GM11168 (cell line): ENCODE results near the gene SYT9.
"Not testable (repeated sequence)": the region's sequence is repeated elsewhere in the genome, so short reads cannot be mapped to it uniquely, and the experiment has no call there.

ENCODE experiments used
- in situ Hi-C: fragments of 300-500 bp; cut with MboI; formaldehyde crosslinking; loops from one replicate; pipeline ENCODE4 v1.12.0; 2022; ENCODE audit warnings: low sequenced_read_pairs; ENCODE audit not compliant: unreplicated experiment

Gene SYT9

DNA sequence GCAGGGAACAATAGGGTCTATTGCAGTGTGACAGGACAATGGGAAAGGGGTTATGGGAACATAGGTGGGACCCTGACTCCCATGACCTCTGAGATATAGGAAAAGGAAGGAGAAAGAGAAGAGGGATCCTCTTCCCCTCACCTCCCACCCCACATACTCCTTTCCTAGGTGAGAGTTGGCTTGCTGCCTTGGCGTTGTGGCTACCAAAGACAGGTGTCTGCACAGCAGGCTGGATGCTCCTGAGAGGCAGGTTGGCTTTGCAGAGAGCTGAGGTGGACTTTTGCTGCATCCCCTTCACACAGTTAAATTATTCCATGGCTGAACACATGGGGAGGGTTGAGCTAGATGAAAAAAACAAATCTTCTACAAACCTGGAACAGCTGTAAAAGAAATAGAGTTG, 80.7 kb downstream of the SYT9 start:
- in situ Hi-C loops: no loop called here

DNA sequence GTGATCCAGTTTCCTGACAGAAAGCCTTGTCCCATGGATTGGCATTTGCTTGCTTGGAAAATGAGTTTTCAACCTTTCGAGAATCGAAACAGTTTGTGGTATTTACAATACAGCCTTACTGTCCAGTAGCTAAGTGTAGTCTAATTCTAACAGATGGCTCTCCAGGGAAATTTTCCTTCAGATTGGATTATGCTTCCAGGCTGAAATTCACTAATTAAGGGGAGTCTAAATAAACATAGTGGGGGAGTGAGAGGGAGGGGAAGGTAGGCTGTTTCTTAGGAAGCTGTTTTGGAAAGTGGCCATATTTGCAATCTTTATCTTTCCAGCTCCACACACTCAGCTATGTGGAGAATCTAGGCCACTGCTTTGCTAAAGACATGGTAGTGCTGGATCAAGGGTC, 81.3 kb downstream of the SYT9 start:
- in situ Hi-C loops: no loop called here

DNA sequence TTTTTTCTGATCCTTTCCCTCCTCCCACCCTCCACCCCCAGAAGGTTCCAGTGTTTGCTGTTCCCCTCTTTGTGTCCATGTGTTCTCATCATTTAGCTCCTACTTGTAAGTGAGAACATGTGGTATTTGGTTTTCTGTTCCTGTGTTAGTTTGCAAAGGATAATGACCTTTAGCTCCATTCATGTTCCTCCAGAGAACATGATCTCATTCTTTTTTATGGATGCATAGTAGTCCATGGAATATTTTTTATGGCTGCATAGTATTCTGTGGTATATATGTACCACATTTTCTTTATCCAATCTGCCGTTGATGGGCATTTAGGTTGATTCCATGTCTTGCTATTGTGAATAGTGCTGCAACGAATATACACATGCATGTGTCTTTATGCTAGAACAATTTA, 83.7 kb downstream of the SYT9 start:
- in situ Hi-C loops: not testable (repeated sequence)

DNA sequence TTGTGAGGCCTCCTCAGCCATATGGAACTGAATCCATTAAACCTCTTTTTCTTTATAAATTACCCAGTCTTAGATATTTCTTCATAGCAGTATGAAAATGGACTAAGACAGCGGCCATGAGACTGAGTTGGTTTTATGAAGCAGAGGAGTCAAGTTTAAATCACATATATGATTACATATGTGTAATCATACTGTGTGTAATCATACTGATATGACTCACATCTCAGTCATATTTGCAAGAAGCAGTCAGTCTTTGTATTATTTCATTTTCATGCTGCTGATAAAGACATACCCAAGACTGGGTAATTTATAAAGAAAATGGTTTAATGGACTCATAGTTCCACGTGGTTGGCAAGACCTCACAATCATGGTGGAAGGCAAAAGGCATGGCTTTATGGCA, 89.8 kb downstream of the SYT9 start:
- in situ Hi-C loops: no loop called here

DNA sequence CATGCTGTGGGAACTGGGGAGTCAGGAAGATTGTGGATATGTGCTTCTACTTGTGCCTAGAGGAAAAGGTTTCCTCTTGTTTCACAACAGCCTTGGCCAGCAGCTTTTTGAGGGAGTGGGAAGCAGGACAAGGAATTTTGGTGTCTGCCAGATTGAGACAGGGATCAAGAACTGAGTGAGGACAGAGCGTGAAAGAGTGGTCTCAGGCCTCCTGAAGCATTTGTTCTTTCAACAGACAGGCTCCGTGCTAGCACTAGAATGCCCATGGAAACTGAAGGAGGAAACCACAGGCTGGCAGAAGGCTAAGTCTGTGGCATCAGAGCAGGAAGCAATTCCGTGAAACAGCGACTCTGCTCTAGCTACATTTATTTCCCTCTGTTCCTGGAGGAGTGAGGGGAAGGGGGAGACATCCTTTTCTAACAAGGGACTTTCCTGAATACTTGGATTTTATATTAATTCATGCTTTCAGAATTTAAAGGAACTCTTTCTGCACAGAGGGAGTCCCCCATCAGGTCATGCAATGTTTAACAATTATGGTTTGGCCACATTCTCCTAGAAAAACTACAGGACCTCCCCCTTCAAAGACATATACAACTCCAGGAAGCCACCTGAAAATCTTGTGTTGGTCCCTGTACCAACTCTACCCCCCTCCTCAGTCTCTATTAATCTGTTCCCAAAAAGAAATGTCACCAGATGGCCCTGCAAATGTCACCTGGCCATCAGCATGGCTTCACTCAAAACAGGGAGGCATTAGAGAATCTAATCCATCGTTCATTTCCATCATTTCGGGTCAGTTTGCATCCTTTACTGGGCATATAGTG, 96.1 kb downstream of the SYT9 start:
- in situ Hi-C loops: no loop called here

DNA sequence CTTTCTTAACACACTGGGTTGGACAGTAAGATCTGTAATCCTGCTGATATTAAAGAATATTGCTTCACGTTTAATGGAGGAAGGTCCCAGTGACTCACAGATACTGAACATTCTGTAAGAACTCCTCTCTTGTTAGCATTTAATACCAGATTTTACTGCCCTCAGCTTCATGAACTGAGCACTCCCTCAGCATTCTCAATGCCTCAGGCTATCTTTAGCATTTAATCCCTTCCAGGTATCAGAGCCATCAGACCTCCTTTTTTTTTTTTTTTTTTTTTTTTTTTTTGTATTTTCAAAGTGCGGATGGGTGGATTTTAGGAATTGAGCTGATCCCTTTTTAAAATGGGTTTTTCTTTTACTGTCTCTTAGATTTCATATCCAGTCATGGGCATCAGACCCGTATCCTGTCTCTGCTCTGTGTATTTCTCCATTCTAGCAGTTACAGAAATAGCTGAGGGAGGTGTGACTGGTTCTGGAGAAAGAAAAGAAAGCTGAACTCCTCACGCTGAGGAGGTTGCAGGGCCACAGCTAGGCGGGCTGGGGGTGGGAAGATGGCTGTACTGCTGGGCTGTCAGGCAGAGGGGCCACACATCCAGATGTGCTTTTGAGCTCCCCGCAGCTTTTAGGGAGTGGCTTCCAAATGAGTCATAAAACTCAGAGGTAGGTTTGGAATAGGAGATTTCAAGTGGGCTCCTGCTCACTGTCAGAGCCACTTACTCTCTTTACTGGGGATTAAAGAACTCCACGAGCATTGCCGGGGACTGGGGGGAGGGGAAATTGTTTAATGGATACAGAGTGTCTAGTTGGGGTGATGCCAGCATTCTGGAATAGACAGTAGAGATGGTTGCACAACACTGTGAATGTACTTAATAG, 97.0 kb downstream of the SYT9 start:
- in situ Hi-C loops: no loop called here

DNA sequence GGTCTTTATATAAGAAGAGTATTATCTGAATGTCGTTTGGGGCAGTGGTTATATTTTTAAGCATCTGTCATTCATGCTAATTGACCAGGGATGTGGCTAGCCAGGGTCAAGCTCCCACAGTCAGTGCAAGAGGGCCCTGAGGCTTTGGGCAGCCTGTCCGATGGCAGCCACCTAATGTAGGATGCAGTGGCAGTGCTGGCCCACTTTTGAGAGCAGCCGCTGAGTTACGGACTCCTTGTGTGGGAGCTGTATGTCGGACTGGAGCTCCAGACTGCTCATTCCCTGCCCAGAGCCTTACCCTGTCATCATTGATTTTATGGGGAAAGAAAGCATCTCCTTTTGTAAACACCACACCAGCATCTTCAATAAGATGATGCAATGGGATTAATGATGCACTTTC, 99.5 kb downstream of the SYT9 start:
- in situ Hi-C loops: loop anchor here (10.0 kb wide), 1 partner anchor 344 kb away; no protein-coding TSS in a partner anchor

DNA sequence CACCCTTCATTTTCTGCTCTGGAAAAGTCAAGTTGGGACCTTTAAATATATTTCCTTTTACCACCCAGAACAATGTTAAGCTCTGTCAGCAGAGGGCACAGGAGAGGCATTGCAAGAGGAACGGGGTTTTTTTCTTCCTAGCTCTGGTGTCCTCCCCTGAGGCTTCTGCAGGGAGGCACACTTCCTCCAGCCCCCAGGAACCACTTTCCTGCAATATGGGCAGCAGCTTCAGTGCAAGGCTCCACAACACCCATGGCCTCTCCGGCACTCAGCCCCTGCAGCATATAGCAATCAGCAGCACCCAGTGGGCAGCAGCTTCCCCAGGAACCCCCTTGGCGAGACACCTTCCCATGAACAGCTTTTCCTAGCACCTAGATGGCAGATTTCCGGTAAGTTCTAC, 101.4 kb downstream of the SYT9 start:
- in situ Hi-C loops: loop anchor here (10.0 kb wide), 1 partner anchor 342 kb away; no protein-coding TSS in a partner anchor

DNA sequence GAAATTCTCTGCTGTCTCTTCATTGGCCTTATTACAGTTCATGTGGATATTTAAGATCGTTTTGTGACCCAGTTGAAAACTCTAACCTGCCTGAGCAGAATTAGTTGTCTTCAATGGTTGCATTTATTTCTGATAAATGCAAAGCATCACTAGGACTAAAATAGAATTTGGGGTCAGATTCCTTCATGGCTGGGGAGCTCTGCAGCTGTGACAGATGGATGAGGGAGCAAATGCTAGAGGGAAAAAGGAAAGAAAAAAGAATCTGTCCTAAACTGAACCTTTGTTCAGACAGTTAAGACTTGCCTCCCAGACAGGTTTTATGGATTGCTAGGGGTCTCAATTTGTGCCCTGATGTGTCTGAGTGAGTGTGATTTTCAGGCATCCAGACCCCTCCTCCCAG, 113.0 kb downstream of the SYT9 start:
- in situ Hi-C loops: no loop called here

DNA sequence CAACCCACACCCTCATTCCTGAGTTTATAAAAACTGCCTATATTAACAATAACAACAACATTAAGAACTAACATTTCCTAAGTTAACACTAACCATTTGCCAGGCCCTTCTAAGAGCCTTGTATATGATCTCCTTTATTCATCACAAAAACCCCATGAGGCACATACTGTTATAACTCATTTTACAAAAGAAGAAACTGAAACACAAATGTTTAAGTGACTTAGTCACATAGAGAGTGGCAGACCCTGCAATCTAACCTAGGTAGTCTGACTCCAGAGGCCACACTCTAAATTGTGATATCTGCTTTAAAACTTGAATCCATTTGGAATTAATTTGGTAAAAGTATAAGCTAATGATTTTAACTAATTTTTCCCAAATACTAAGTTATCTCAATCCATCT, 116.1 kb downstream of the SYT9 start:
- in situ Hi-C loops: no loop called here

DNA sequence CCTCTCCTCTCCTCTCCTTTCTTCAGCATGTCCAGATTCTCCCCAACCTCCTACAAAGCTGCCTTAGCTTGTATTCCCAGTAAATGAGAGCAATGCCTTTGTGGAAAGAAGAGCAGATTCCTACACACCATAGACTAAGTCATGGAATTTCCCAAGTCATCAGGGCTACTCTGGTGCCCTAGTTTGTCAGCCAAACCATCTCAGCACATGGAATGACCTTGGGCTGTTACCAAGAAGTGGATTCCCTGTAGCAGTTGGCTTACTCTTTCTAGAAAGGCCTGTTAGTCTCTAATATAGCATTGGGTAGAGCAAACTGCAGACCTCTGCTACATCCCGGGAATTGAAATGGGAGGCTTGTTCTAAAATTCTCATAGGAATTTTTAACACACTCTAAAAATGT, 124.7 kb downstream of the SYT9 start:
- in situ Hi-C loops: no loop called here

DNA sequence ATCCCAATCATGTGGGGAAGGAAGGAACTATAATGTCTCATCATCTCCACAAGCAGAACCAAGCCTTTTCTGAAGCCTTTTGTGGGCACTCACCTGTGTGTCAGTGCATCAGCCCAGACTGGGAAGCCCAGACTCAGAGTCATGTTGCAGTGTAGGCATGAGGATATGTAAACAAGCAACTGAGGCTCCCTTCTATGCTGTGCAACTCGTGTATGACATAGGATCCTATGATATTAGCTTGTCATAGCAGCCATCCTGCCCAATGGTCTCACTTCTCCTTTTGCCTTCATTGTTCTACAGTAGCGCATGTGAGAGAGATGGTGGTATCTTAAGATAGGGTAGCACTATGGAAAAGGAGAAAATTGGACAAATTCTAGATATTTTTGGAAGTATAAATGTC, 130.2 kb downstream of the SYT9 start:
- in situ Hi-C loops: no loop called here

DNA sequence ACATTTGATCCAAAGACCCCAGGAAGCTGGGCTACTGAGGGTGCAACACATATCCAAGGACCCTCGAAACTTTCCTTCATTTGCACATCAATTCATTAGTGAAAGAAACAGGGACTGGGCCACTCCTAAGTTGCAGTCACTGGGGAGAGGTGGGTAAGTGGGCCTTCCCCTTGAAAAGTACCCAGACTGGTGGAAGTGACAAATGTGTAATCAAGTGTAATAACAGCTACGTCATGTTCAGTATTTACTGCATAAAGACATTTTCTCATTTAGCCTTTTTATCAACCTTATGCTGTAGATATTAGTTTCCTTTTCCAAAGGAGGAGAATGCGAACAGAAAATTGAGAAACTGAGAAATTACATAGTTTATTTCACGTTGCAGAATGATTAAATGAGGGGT, 131.7 kb downstream of the SYT9 start:
- in situ Hi-C loops: no loop called here

DNA sequence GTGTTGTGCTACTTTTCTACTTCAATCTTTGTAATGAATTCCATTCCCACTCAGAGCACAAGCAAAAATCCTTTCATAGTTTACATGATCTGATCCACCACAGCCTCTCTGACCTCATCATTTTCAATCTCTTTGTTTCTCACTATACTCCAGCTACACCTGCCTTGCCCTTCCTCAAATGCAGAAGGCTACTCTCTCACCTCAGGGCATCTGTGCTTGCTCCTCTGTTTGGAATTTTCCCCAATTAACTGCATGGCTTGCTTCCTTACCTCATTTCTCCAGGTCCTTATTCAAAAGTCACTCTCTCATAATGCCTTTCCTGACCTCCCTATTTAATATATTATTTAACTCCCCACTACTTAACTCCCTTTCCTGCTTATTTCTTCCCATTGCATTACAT, 133.0 kb downstream of the SYT9 start:
- in situ Hi-C loops: no loop called here

DNA sequence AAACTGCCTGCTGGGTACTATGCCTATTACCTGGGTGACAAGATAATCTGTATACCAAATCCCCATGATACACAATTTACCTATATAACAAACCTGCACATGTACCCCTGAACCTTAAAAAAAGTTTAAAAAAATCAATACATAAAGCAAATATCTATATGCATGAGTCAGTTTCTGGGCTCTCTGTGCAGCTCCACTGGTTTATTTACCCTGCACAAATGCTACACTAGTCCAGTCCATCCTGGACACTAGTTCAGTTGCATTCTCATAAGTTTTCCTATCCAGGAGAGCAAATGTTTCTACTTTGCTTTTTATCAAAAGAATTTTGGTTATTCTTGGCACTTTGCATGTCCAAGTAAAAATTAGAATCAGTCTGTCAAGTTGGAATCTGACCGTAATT, 133.8 kb downstream of the SYT9 start:
- in situ Hi-C loops: no loop called here

DNA sequence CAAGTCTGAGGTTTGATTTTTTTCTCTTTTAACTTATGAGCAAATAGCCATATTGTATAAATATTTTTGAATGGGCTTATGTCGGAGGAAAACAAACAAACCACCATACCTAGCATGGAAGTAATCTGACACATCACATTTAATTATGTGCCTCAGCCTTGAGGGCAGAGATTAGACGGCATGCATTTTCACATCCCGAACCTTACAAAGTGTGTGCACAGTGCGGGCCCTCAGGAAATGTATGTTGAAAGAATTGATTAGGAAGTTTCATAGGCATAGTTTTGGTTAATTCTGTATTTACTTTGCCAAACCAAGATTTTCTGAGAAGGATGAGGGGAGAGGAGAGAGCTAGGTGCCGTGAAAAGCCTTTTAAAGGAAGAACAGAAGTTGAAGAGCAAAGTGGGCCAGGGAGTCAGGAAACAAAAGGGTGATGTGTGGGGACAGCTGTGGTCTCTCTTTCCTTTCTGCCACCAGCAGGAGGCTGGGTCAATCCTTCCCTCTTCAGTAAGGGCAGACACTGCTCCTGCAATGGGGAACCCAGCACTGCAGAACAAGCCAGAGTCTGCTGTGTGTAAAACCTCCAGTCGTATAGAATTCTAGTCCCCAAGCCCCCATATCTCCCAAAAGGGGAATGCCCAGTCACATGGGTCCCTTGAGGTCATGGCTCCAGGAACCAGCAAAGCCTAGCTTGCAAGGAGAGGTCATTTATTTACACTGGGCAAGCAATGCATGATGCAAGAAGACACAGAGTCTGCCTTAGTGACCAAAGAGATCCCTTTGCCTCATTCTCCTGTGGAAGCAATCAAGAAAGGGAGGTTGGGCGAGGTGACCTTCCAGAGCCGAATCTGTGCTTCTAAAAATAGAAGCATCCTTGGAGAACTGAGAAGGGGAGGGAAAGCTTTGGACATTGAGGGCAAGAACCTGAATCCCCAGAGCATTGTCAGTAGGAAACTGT, 162.5 kb downstream of the SYT9 start:
- in situ Hi-C loops: no loop called here

DNA sequence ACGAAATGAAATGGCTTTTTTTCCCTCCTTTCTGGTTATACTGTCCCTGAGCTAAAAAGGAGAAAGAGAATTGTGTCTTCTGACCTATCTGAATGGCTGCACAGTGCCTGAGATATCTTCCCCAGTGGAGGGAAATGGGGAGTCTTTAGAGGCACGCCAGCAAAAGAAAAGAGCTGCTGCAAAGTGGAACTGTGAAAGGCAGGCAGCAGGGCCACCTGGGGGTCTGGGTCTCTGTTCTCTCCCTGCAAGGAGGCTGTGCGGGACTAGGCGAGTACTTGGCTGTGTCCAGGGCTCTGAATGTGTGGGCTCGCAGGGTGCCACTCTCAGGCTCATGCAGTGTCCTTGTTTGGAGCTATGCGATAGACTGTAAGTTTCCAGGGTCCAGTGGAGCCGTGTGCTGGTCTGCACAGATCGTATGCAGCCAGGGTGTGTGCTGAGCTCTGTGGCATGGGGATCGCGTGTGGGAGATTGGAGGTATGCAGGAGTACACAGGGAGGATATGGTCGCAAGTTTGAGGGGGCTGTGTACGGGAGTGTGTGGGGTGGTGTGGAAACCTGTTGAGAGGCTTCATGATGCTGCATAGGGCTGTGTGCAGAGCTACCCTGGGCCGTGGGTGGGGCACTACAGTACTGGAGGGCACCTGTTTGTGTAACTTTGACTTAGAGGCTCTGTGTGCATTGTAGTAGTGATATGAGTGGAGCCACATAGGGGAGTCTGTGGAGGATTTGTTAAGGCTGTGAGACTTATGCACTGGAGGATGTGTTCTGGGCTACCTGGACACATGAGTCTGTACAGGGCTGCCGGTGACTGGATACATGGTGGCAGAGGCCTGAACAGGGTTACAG, 163.5 kb downstream of the SYT9 start:
- in situ Hi-C loops: no loop called here

DNA sequence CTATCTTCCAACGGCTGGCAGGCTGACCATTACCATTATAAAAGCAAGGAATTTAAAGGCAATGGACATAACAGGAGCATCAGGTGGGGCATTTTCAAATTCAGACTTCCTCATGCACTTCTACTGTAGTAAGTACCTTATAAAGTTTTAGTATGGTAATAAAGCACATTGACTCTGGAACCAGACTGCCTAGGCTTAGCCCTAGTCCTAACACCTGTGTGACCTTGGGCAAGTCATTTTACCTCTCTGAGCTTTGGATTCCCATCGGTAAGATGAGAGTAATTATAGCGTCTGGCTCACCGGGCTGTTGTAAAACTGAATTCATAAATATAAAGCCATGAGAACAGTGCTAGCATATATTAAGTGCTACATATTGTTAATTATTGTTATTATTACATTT, 164.4 kb downstream of the SYT9 start:
- in situ Hi-C loops: no loop called here

DNA sequence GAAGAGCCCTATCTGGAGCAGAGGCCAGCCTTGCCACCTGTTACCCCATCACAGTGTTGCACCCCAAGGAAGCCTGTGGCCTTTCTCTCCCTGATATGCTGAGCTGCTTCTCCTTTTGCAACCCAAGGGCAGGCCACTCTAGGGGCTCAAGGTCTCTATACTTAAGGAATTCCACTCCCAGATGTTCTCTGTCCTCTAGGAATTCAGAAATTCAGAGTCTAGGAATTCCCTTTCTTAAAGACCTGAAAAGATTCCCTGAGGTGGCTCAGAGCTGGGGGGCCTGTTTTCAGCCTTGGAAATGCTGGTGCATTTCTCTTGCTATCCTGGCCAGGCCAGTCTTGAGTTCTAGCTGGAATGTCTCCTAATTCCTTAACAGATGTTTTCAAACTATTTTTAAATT, 165.6 kb downstream of the SYT9 start:
- in situ Hi-C loops: no loop called here
